Activated CD8-positive, alpha-beta memory T cell treated with anti-CD3 and anti-CD28 coated beads for 1 hour (primary cell): ENCODE data around the gene FAM43A.

ENCODE experiments used
- DNase-seq, 2 donors: peaks; one replicate each; pipeline ENCODE4 v3.0.0-alpha.2; 2020; ENCODE audit warnings: low read depth in 1 of 2; ENCODE audit errors: extremely low read depth in 1 of 2

The FAM43A gene

DNA sequence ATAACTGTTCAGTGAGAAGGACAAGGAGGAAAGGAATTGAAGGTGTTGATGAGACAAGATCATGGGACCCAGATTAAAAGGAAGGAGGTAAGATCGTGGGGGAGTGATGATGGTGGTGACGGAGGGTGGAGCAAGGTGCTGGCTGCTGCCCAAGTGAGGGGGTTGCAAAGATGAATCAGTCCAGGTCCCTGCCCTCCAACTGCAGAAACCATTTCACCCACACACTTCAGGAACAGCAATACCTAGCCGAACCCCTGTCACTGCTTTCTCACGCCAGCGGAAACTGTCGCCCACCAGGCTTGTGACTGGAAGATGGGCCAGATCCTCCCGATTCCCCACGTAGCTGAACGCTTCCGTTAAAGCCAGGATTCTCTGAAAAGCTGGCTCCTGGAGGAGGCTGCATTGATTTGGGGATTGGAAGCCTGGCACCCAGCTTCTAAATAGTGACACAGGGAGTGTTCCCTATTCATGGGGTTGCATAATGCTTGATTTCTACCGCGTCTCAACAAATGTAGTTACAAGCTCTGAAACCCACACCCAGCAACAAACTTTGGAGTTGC lies 10.5 kb upstream of the FAM43A start:
- no peak for DNase-seq

DNA sequence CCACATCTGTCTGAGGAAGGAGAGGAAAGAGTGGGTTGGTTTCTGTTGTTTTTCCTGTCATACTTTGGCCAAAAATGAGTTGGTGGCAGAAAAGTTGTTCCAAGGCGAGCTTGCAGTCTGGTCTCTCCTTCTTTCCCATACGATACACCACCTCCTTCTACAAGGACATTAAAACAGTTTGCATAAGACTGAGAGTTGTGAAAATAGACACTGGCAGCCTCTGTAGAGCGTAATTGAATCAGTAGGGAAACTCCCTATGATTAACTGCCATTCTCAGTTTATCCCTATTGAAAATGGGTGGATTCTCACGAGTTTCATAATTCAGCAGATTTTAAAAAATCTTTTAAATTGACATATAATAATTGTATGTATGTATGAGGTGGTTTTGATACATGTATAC lies 10.0 kb upstream of the FAM43A start:
- no peak for DNase-seq

DNA sequence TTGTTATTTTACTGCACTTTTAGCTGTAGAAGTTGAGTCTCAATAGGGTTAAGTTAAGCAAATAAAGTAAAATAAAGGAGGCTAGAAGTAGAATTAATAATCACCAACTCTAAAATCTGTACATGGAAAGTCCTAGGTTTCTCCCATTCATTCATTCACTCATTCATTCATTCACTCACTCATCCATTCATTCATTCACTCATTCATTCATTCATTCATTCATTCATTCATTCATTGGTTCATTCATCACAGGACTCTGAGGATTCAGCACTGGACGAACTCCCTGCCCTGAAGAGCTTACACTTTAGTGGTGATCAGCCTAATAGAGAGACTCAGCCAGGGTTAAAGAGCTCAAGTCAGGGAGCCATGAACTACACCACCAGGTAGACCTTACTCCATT lies 9.2 kb upstream of the FAM43A start:
- no peak for DNase-seq

DNA sequence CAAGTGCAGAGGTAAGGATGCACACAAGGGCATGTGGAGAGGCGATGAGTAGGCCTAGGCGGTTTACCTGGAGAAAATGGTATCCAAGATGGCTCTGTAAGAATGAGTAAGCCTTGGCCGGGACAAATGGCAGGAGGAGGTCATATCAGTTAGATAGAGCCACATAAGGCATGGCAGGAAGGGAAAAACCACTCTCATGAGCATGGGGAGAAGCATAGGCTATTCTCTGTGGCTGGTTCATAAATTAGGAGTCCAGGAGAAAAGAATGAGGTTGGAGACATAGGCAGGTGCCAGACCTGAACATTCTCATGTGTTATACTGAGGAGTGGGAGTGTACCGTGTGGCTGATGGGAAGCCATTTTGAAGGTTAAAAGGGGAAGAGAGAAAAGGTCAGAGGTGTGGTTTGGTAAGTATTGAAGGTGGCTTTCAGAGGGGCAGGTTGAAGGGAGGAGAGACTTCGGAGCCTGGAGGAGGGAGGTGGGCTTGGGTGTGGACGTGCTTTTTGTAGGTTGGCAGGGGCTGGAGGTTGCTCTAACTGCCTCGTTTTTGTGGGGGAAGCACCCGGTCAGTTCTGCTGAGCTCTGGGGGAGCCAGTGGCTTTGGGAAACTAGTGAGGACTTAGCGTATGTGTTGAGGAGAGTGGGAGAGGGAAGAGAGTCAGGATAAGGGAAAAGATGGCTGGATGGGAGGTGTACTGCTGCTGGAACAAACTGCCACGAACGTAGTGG lies 4.6 kb upstream of the FAM43A start:
- DNase-seq = no peak

DNA sequence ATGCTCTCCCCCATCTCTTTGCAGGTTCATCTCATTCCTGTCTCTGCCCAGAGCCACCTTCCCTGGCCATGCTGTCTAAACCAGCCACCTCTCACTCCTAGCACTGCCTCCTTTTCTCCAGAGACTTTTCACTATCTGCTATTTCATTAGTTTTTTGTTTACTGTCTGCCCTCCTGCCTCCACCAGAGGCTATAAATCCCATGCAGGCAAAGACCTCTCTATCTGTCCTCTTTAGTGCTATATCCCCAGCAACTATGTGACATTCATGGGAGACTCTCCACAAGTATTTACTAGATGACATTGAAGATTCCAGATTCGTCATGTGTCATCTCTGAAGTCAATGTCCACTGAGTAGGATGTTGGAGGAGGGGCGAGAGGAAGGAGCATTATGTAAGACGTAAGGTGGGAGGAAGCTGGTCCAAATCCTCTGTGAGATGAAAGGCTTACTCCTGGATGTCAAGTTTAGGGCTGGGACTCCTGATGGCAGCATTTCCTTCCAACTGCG lies 3.4 kb upstream of the FAM43A start:
- DNase-seq = no peak

DNA sequence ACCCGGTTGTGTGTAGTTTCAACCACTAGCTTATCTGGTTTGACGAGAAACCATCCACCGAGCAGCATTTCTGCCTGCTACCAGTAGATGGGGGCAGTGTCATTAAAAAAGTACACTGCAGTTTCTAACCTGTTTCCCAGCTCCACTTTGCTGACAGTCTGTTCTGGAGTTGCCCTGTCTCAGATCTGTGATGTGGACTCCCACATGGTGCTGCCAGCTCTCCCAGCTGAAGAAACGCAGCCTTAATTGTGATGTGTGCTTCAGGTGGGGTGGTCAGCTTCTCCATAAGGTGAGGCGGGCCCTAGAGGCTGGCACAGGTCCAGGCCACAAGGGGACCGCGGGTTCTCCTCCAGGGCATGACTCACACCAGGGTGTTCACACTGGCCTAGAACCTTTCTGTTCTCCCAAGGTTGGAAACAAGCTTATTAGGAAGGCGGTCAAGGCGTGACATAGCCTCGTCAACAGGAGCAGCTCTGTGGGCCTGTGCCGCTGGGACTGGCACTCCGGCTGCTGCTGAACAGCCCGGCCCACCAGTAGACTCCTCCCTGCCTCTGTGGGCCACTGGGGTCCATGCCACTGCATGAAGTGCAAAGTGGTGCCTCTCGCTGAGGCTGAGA lies 2.9 kb upstream of the FAM43A start:
- DNase-seq = peak in 1 of 2 donors; percentile 38

DNA sequence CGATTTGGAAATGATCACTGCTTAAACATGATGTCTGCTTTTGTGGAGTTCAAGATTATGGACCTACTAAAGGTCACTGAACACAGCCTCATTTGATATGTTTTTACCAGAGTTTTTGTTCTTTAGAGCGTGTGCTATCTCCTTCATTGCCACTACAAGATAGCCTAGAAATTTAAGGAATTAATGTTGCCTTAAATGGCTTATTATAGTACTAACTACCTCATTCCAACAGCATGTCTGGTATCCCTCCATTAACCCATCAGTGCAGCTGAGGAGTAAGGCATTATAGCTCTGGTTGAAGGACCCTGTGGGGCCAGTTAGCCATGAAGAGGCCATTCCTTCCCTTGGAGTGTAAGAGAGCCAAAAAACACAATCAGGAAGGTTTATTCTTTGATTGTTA lies 2.3 kb upstream of the FAM43A start:
- DNase-seq = no peak

DNA sequence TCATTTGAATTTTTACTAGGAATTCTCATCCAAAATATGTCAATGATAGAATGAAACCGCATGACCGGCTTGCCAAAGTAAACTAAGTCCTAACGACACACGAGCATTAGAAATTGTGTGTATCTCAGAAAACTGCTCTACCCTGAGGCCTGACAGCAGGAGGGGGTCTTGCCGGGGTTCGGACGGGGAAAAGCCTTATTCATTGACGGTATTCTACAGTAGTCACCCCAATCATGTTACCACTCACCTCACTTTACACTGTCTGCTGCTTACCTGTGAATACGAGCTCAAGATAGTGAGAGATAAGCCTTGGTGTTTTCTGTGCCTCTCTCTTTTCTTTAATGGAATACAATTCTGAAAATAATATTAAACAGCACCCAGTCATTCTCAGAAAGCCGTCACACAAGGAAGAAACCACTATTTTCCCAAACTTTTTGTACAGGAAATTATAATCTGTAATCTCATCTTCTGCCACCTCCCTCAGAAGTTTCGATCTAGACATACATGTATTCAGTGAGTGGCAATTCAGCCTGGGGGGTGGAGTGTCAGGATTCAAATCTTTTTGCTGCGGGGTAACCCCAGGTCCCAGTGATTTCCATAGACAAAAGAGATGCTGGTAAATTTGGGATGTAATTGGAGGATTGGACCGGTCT lies 492 bp upstream of the FAM43A start:
- no peak for DNase-seq

DNA sequence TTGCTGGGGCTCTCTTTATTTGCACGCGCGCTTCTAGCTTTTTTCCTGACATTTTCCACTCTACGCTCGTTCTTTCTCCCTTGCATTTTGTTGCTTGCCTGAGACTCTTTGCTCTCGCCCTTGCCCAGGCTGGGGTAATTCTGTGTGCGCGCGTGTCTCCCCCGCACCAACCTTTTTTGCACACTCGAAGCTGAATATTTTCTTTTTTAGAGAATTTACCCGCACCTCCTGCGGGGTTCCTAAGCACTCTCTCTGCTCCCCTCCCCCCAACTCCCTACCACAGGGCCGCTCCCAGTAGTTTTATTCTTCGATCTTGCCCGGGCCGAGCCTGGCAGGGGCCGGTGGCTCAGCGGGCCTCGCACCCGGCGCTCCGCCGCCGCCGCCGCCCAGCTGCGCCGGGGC lies 732 bp downstream of the FAM43A start:
- DNase-seq = no peak

DNA sequence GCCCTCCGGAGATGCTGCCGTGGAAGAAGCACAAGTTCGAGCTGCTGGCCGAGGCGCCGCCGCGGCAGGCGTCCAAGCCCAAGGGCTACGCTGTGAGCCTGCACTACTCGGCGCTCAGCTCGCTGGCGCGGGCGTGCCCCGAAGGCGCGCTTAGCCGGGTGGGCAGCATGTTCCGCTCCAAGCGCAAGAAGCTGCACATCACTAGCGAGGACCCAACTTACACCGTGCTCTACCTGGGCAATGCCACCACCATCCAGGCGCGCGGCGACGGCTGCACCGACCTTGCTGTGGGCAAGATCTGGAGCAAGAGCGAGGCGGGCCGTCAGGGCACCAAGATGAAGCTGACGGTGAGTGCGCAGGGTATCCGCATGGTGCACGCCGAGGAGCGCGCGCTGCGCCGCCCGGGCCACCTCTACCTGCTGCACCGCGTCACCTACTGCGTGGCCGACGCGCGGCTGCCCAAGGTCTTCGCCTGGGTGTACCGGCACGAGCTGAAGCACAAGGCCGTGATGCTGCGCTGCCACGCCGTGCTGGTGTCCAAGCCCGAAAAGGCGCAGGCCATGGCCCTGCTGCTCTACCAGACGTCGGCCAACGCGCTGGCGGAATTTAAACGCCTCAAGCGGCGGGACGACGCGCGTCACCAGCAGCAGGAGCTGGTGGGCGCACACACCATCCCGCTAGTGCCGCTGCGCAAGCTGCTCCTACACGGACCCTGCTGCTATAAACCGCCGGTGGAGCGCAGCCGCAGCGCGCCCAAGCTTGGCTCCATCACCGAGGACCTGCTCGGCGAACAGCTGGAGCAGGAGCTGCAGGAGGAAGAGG lies 1.3 kb downstream of the FAM43A start:
- peak in 1 of 2 donors; percentile 22 for DNase-seq

DNA sequence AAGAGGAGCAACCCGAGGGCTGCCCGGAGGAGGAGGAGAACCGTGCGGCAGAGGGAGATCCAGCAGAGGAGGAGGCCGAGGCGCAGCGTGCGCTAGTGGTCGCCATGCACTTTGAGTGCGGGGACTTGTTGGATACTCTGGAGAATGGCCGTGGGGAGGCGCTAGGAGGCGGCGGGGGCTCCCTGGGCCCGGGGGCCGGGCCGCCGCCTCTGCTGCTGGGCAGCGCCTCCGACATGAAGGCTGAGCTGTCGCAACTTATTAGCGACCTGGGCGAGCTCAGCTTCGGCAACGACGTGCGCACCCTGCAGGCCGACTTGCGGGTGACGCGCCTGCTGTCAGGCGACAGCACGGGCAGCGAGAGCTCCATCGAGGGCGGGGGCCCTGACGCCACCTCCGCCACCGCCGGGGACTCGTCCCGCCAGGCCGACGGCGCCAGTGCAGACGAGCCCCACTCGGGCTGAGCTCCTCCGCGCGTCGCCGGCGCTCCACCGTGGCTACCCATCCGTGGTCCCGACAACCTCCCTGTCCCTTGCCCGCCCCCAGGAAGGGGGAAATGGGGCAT lies 2.0 kb downstream of the FAM43A start:
- DNase-seq = peak; percentile 36 to 66

DNA sequence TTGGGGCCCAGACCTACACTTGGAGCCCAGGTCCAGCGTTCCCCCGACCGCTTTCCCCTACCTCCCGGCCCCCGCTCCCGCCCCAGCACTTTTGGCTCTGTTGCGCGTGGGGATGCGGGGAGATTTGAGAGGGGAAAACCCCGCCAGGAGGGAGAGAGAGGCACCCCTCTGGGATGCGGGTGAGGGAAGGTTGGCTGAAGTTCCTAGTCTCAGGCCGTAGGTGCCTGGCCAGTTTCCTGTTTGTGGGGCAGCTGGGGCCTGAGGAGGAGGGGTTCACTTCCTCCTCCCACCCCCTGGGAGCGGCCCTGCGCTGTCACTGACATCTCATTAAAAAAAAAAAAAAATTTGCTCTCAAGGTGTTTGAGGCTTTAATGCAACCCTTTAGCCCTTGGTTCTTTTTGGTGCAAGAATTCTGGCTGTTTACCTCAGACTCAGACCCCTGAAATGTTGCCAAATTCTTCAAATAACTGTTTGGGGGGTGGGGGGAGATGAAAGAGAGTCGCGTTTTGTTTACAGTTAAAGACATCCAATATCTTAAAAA lies 2.6 kb downstream of the FAM43A start:
- peak in 1 of 2 donors; percentile 15 for DNase-seq

DNA sequence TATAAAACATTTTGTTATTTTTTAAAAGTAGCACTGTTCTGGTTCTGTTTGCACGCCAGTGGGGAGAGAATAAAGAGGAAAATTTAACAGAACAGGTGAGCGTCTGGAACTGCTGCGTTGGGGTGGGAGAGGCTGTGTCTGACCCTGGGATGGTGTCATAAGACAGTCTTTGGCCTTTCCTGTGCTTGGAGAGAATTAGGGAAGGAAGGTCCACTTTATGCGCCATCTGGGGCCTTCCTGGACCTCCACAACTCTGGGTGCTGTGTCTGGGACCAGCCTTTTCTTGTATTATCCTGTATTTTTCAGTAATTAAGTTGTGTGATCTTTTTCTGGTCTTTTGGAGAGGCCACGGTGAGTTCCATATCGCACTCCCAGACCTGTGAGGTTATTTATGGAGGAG lies 3.3 kb downstream of the FAM43A start:
- DNase-seq = no peak

DNA sequence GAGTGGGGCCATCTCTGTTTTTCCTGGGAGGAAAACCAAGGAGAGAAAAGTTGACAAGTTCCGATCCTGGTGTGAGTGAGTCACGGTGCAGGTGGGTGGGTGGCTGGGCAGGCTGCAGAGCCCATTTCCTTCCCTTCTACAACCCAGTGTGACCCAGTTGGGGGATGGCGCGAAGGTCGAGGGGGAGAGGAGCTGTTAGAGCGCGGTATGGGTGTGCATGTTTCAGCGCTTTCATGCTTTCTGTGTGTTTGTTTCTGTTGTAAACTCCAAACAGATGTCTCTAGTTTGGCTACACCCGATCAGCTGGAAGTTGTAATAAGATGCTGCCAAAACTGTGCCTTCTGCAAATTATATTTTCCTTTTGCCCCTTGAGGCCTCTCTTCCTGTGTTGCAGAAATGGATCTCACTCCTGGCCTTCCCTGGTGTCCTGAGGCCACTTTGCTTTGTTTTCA lies 3.8 kb downstream of the FAM43A start:
- no peak for DNase-seq

DNA sequence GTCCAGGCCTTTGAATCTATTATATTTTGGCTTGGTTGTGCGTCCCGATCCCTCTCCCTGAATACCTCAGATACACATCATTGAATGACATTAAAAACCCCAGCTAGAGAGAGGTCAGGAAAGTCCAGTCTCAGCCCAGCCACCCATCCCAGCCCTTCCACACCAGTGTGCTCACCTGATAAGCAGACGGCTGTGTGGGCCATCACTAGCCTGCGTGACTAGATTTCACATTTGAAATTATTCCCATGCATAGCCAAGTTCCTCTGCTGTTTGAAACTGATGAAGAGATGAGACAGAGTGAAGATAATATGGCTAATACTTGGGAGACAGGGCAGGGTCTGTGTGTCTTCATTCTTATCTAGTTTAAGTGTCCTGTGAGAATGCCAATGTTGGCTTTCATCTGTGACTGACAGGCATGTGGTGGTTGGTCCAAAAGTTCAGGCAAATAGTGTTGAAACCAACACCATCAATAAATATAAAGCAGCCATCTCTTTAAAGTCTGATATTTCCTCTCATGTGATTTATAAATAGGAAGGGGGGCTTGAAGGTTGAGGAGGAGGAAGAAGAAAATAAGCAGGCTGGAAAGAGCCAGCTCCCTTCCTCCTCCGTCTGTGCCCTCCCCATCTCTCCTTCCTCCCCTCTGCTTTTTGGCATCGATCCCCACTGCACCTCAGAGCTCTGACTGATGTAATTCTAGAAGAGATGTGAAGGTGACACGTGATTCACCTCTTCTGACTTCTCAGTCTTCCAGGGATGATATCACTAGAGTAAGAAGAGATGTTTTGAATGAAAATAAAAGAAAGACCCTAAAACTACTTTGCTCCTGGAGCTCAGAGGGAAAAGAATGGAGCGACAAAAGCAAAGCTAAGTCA lies 5.1 kb downstream of the FAM43A start:
- no peak for DNase-seq

DNA sequence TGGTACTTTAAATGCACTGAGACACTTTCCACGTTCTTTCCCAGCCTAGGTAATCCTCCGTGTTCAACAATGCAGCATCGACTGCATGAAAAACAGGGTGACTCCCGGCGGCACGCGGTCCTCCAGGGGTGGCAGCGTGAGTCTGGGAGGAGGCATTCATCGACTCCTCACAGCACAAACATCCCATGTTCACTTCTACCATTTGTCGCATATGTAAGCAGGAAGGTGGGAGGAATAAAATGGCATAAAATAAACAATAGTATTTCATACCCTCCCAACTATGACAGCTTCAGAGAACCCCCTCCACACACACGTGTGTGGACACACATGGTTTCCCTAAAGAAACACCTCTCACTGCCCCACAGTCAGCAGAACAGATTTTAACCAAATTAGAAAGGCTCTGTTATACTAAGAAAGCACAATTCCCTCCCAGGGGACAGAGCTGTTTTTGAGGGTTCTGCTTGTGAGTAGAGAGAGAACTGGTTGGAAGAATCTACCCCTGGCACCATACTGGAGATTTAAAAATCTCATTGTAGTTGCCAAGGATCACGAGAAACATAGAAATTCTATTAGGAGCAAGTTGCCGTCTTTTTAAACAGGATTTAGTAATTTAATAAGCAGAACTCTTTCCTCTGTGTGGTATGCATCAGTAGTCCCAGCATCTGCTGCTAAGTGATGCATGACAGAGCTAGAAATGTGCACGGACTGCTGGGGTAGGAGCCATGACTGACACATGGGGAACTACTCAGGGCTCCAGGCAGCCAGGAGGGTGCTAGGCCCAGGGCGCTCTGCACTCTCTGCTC lies 6.0 kb downstream of the FAM43A start:
- no peak for DNase-seq

DNA sequence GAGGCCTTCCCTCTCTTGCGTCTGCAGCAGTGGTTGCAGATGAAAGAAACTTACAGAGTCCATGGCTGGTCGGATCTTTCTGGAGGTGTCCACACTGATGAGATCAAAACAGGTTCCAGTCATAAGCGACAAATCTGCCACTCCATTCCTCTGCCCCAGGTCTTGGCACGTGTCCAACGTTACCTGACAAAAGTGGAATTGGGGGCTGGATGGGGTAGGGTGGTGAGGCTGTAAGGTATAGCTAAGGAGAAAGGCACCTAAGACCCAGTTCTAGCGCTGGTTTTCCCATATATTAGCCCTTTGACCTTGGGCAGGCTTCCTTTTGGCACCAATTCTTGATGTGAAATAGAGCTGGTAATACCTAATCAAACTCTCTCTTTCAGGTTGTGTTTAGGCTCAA lies 11.0 kb downstream of the FAM43A start:
- DNase-seq = no peak

DNA sequence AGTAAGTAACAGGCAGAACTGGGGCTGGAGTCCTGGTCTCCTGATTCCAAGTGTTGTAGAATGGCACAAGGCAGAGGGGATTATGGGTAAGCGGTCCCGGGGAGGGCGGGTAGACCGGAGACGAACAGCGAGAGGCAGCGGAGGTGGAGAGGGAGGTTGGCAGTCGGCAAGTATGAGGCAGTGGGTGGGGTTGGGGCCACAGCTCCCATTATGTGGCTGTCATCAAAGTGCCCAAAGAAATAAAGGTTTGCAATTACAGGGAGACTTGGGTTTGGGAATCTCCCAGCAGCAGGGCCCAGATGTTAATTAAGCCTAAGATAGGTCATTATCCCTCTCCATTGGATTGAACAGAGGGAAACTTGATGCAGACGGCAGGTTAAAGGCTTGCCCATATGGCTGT lies 16.9 kb downstream of the FAM43A start:
- no peak for DNase-seq
